H1 (cell line): ENCODE data around the gene GID8. TPM values are rescaled to one million over a fixed set of nuclear protein-coding genes. Genes with fewer than 3 reads are reported as not detected.

Experiments
- CTCF ChIA-PET: fragments of 300-600 bp; sonication (Branson Sonifier 250); formaldehyde crosslinking; loops from one replicate; lab custom pipeline; 2021; ENCODE audit not compliant: partially characterized antibody; lab: Charles Lee
- POLR2A ChIA-PET: fragments of 300-600 bp; sonication (Branson Sonifier 250); formaldehyde crosslinking; loops from one replicate; lab custom pipeline; 2021; ENCODE audit warnings: inconsistent platforms; ENCODE audit not compliant: partially characterized antibody; lab: Charles Lee
- DNase-seq, 2 experiments: peaks; one replicate each; pipeline versions ENCODE4 v3.0.0 to v3.0.0-alpha.2; 2010 to 2022; ENCODE audit warnings: low spot score in 2 of 2, low read depth in 1 of 2, mixed read lengths in 1 of 2
- FAIRE-seq: peaks from 2 replicates; lab custom pipeline; 2011; peaks lifted over from hg19 to GRCh38; lab: Jason Lieb, UNC
- H2AFZ ChIP-seq: 2 replicates; pipeline ENCODE4 v1.8.1; 2012; ENCODE audit warnings: low read length, inconsistent platforms
- H2AK5ac ChIP-seq: 2 replicates; pipeline ENCODE4 v1.6.1; 2013; ENCODE audit warnings: low read depth, low read length
- H2BK120ac ChIP-seq: replicated peaks from 2 replicates; pipeline ENCODE3; 2013; ENCODE audit warnings: low read depth, low read length, inconsistent platforms
- H2BK12ac ChIP-seq: 2 replicates; pipeline ENCODE4 v1.6.1; 2013; ENCODE audit warnings: low read depth, low read length
- H2BK15ac ChIP-seq: 2 replicates; pipeline ENCODE4 v1.6.1; 2013; ENCODE audit warnings: low read length
- H2BK20ac ChIP-seq: 2 replicates; pipeline ENCODE4 v1.6.1; 2013; ENCODE audit warnings: low read length
- H2BK5ac ChIP-seq: 2 replicates; pipeline ENCODE4 v1.6.1; 2013; ENCODE audit warnings: low read depth, low read length
- H3K14ac ChIP-seq: 2 replicates; pipeline ENCODE4 v1.6.1; 2013; ENCODE audit warnings: inconsistent platforms; ENCODE audit not compliant: insufficient read length
- H3K18ac ChIP-seq: 2 replicates; pipeline ENCODE4 v1.6.1; 2013; ENCODE audit warnings: low read length; ENCODE audit errors: extremely low read depth
- H3K23ac ChIP-seq: 2 replicates; pipeline ENCODE4 v1.6.1; 2013; ENCODE audit warnings: inconsistent platforms; ENCODE audit not compliant: insufficient read length
- H3K23me2 ChIP-seq: 2 replicates; pipeline ENCODE4 v1.6.1; 2013; ENCODE audit warnings: low read depth, low read length
- H3K27ac ChIP-seq: 2 replicates; pipeline ENCODE4 v1.6.1; 2011; ENCODE audit warnings: low read depth, low read length, inconsistent platforms
- H3K27me3 ChIP-seq, 4 experiments: replicated peaks in 1 of 4; 1 replicate in 1 of 4; 2 replicates in 3 of 4; pipeline versions ENCODE4 v1.6.1 to v1.8.1; 2011 to 2013; ENCODE audit warnings: low read length in 3 of 4, mild to moderate bottlenecking in 3 of 4, inconsistent platforms in 2 of 4, mixed read lengths in 2 of 4, moderate library complexity in 1 of 4; ENCODE audit not compliant: control insufficient read depth in 3 of 4, insufficient read depth in 3 of 4; ENCODE audit errors: extremely low read depth in 1 of 4
- H3K36me3 ChIP-seq, 4 experiments: 2 replicates each; pipeline versions ENCODE4 v1.6.1 to v1.8.1; 2011 to 2013; ENCODE audit warnings: mild to moderate bottlenecking in 4 of 4, low read length in 3 of 4, moderate library complexity in 2 of 4, control low read depth in 1 of 4, inconsistent platforms in 1 of 4; ENCODE audit not compliant: insufficient read depth in 4 of 4, control insufficient read depth in 2 of 4
- H3K4ac ChIP-seq: replicated peaks from 2 replicates; pipeline ENCODE3; 2013; ENCODE audit warnings: low read length, low read depth, mixed read lengths, inconsistent platforms; ENCODE audit not compliant: insufficient read length
- H3K4me1 ChIP-seq, 4 experiments: replicated peaks in 1 of 4; 1 replicate in 1 of 4; 2 replicates in 3 of 4; pipeline versions ENCODE4 v1.6.1 to v1.8.1; 2011 to 2013; ENCODE audit warnings: low read length in 3 of 4, inconsistent platforms in 2 of 4, mixed read lengths in 1 of 4; ENCODE audit not compliant: insufficient read depth in 4 of 4, control insufficient read depth in 3 of 4
- H3K4me2 ChIP-seq, 2 experiments: 2 replicates each; pipeline versions ENCODE4 v1.6.1 to v1.8.1; 2011 to 2013; ENCODE audit warnings: low read depth in 2 of 2, low read length in 2 of 2, control low read depth in 1 of 2, inconsistent platforms in 1 of 2, mild to moderate bottlenecking in 1 of 2; ENCODE audit not compliant: insufficient read depth in 1 of 2
- H3K4me3 ChIP-seq, 4 experiments: fragments of 200-600, 300-600 bp in 1 of 4; sonication (generic), shearing (Covaris generic), sonication (Bioruptor Twin) in 1 of 4; 2 replicates each; pipeline versions ENCODE4 v1.5.1 to v1.8.1; 2011 to 2016; ENCODE audit warnings: low read length in 4 of 4, low read depth in 3 of 4, control low read depth in 2 of 4, inconsistent platforms in 2 of 4, mild to moderate bottlenecking in 2 of 4, mixed read lengths in 1 of 4, moderate library complexity in 1 of 4; ENCODE audit not compliant: insufficient read depth in 2 of 4; ENCODE audit errors: extremely low read depth in 1 of 4
- H3K56ac ChIP-seq: replicated peaks from 2 replicates; pipeline ENCODE3; 2013; ENCODE audit warnings: low read depth, mild to moderate bottlenecking, mixed read lengths, low read length, inconsistent platforms; ENCODE audit not compliant: insufficient read length
- H3K79me1 ChIP-seq: 2 replicates; pipeline ENCODE4 v1.6.1; 2013; ENCODE audit warnings: low read depth, low read length, control low read depth
- H3K79me2 ChIP-seq, 2 experiments: 2 replicates each; pipeline versions ENCODE4 v1.6.1 to v1.8.1; 2012 to 2013; ENCODE audit warnings: low read length in 2 of 2, mild to moderate bottlenecking in 2 of 2, inconsistent platforms in 1 of 2; ENCODE audit not compliant: insufficient read depth in 2 of 2, control insufficient read depth in 1 of 2
- H3K9ac ChIP-seq, 4 experiments: replicated peaks in 1 of 4; 1 replicate in 1 of 4; 2 replicates in 3 of 4; pipeline versions ENCODE4 v1.6.1 to v1.8.1; 2011 to 2013; ENCODE audit warnings: low read depth in 3 of 4, low read length in 3 of 4, control low read depth in 2 of 4, mild to moderate bottlenecking in 2 of 4, moderate library complexity in 2 of 4, inconsistent platforms in 1 of 4; ENCODE audit errors: extremely low read depth in 1 of 4
- H3K9me3 ChIP-seq, 2 experiments: 2 replicates each; pipeline versions ENCODE4 v1.6.1 to v1.8.1; 2012 to 2013; ENCODE audit warnings: mild to moderate bottlenecking in 2 of 2, moderate library complexity in 2 of 2, control low read depth in 1 of 2, inconsistent platforms in 1 of 2, low read depth in 1 of 2, low read length in 1 of 2, mixed read lengths in 1 of 2; ENCODE audit not compliant: insufficient read depth in 2 of 2
- H4K20me1 ChIP-seq, 2 experiments: replicated peaks in 1 of 2; 2 replicates each; pipeline versions ENCODE3 to v1.8.1; 2011 to 2013; ENCODE audit warnings: inconsistent platforms in 2 of 2, low read length in 2 of 2, mild to moderate bottlenecking in 1 of 2; ENCODE audit not compliant: insufficient read depth in 2 of 2, control insufficient read depth in 1 of 2
- H4K5ac ChIP-seq: 2 replicates; pipeline ENCODE4 v1.6.1; 2013; ENCODE audit warnings: low read length, low read depth, mixed read lengths, inconsistent platforms; ENCODE audit not compliant: insufficient read length
- H4K8ac ChIP-seq: 2 replicates; pipeline ENCODE4 v1.8.0; 2013; ENCODE audit warnings: mild to moderate bottlenecking, moderate library complexity, low read length, inconsistent platforms; ENCODE audit not compliant: insufficient read depth; ENCODE audit errors: extremely low read depth
- H4K91ac ChIP-seq: replicated peaks from 2 replicates; pipeline ENCODE3; 2013; ENCODE audit warnings: low read length, mixed read lengths, inconsistent platforms; ENCODE audit not compliant: insufficient read length
- CBX8 ChIP-seq: fragments of 300-800, 300-1000 bp; sonication (generic); IDR thresholded peaks from 2 replicates; pipeline ENCODE4 v1.7.1; 2016; ENCODE audit warnings: low read depth, low read length, borderline replicate concordance
- CEBPB ChIP-seq: IDR thresholded peaks from 2 replicates; pipeline ENCODE4 v1.6.1; 2012; ENCODE audit warnings: low read depth, low read length
- CREB1 ChIP-seq: IDR thresholded peaks from 2 replicates; pipeline ENCODE4 v1.6.1; 2012; ENCODE audit warnings: inconsistent platforms
- RAD21 ChIP-seq, 2 experiments: IDR thresholded peaks in 1 of 2; conservative IDR thresholded peaks in 1 of 2; 2 replicates each; pipeline ENCODE4 v1.6.1; 2011; ENCODE audit warnings: low read depth in 2 of 2, low read length in 2 of 2, improper control_type of control experiment in 1 of 2, inconsistent platforms in 1 of 2, mild to moderate bottlenecking in 1 of 2, moderate library complexity in 1 of 2
- WGBS, 2 experiments: shearing (Covaris generic) in 1 of 2; methylation state at CpG; one replicate each; pipeline versions ENCODE4 v1.1.6 to v1.1.7; 2013 to 2015; ENCODE audit warnings: low lambda C conversion rate in 2 of 2, mixed read lengths in 2 of 2, inconsistent platforms in 1 of 2, low coverage in 1 of 2, missing lambda C conversion rate in 1 of 2; ENCODE audit not compliant: insufficient replicate concordance in 2 of 2, insufficient coverage in 1 of 2, insufficient read length in 1 of 2; ENCODE audit errors: extremely low coverage in 1 of 2, missing lambda C conversion rate in 1 of 2; 5-methylcytosine and 5-hydroxymethylcytosine counted together
- polyA plus RNA-seq, 7 experiments: library from polyadenylated mRNA; depleted of rRNA in 3 of 7; stranded (reverse) in 5 of 7; unstranded in 2 of 7; fragments of >200 nt in 5 of 7; fragments of 200-250 nt in 2 of 7; gene quantifications; 1 replicate in 5 of 7; 2 replicates in 1 of 7; 4 replicates in 1 of 7; pipeline versions ENCODE4 v1.2.1 to v1.2.3, GENCODE V29; 2011 to 2013; ENCODE audit warnings: missing spikeins in 2 of 7, mixed read lengths in 2 of 7
- total RNA-seq: library from RNA; stranded (reverse); fragmentation: NEBNext Ultra II Directional; extraction: Animal tissue kit (Norgen Biotek cat#: 25700); gene quantifications from 2 replicates; pipeline ENCODE4 v1.2.1, GENCODE V29; 2021
- TF ChIP-seq, protein P1 (sequence below), 3 experiments: IDR thresholded peaks; 1 replicate in 2 of 3; 2 replicates in 1 of 3; pipeline versions ENCODE4 v1.5.1 to v1.6.1; 2011; ENCODE audit warnings: low read length in 3 of 3, mild to moderate bottlenecking in 3 of 3, inconsistent platforms in 2 of 3, low read depth in 1 of 3, moderate library complexity in 1 of 3; ENCODE audit not compliant: insufficient read depth in 1 of 3; ENCODE audit errors: control extremely low read depth in 1 of 3
- TF ChIP-seq, protein P2 (sequence below): IDR thresholded peaks from 2 replicates; pipeline ENCODE4 v1.6.1; 2012; ENCODE audit warnings: low read length, inconsistent platforms

Gene GID8
- total and polyA plus RNA-seq, 2 of the 8 experiments (the other 6 are each of a cell fraction or from before 2014, with no cell fraction given) = 39.7 to 72.9 TPM

DNA sequence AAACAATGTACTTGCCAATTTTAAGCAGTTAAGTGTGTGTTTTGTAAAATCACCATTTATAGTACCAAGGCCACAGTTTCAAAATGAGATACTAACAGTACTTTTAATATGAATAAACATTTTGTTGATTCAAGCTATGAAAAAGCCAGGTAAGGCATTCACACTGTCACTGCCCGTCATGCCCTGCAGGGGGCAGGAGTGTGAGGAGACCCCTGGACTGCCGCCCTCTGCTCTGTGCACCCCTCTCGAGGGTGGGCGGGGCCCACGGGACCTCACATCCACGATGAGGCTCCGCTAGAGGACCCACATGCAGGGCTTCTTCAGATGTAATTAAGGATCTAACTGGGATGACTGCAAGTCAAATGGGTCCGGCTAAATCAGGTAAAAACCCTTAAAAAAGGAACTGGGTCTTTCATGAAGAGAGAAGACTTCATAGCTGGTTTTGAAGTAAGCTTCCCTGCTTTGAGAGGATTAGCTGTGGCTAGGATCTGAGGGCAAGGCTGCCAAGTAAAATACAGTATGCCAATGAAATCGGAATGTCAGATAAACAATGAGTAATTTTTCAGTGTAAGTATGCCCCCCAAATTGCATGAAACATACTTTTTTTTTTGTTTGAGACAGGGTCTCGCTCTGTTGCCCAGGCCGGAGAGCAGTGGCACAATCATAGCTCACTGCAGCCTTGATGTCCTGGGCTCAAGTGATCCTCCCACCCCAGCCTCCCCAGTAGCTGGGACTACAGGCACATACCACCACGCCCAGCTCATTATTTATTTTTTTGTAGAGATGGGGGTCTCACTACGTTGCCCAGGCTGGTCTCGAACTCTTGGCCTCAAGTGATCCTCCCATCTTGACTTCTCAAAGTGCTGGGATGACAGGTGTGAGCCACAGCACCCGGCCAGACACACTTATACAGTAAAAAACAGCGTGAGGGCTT, 30.3 kb upstream of the GID8 start:
- FAIRE-seq = no peak
- Histone ChIP-seq H4K8ac (0 out of 2 replicates have a peak overlapping the region, but pooled peaks have one; percentile 3), H3K56ac (no peak overlapping the region), H2BK12ac (no peak overlapping the region), H2BK20ac (no peak overlapping the region), H3K23ac (no peak overlapping the region), H3K14ac (no peak overlapping the region), H3K79me2 (peaks cover 0 to 51% of the 10 kb centered on the region in 2 experiments), H2BK5ac (no peak overlapping the region), H3K23me2 (no peaks in the 10 kb centered on the region), H3K4me2 (no peak overlapping the region), H3K9ac (no peak overlapping the region), H3K27ac (no peak overlapping the region), H3K27me3 (no peaks in the 10 kb centered on the region), H3K79me1 (peaks cover 29% of the 10 kb centered on the region), H3K4me3 (no peak overlapping the region), H2AFZ (no peak overlapping the region), H3K36me3 (peaks cover 52 to 92% (median 84%) of the 10 kb centered on the region in 4 experiments), H3K4ac (no peak overlapping the region), H2BK15ac (no peak overlapping the region), H3K9me3 (no peaks in the 10 kb centered on the region), H3K18ac (no peak overlapping the region), H2AK5ac (no peak overlapping the region), H4K5ac (no peak overlapping the region), H4K20me1 (peaks cover 25 to 46% of the 10 kb centered on the region in 2 experiments), H3K4me1 (no peaks in the 10 kb centered on the region; a peak in 2 of 7 replicates), H2BK120ac (no peak overlapping the region), H4K91ac (no peak overlapping the region)
- ChIA-PET CTCF (interaction anchor here (0.7 to 5.7 kb wide), 30 partner anchors 8 to 390 kb away, joined by 3 to 58 read pairs (median 4); no protein-coding TSS in a partner anchor), POLR2A (interaction anchor here (0.6 to 13.6 kb wide), 14 partner anchors 9 to 1066 kb away, joined by 3 to 156 read pairs (median 4); partner anchors contain the start of genes DIDO1 and GID8)
- 85% methylated on average over 16 of the region's 16 CpGs; no CpG with 5 or more reads in 1 of the 2 experiments for WGBS, 2 experiments
- DNase-seq = no peak
- TF ChIP-seq, protein P1, sequence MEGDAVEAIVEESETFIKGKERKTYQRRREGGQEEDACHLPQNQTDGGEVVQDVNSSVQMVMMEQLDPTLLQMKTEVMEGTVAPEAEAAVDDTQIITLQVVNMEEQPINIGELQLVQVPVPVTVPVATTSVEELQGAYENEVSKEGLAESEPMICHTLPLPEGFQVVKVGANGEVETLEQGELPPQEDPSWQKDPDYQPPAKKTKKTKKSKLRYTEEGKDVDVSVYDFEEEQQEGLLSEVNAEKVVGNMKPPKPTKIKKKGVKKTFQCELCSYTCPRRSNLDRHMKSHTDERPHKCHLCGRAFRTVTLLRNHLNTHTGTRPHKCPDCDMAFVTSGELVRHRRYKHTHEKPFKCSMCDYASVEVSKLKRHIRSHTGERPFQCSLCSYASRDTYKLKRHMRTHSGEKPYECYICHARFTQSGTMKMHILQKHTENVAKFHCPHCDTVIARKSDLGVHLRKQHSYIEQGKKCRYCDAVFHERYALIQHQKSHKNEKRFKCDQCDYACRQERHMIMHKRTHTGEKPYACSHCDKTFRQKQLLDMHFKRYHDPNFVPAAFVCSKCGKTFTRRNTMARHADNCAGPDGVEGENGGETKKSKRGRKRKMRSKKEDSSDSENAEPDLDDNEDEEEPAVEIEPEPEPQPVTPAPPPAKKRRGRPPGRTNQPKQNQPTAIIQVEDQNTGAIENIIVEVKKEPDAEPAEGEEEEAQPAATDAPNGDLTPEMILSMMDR (IDR thresholded peaks at IDR 0.05; ENCODE audit: control extremely low read depth in 1 of 3, insufficient read depth in 1 of 3, low read depth in 1 of 3, low read length in 3 of 3) = peak; percentile 42 to 81 (median 73); a peak in 3 of 4 replicates
- TF ChIP-seq CREB1 = peak; percentile 32; the same call in 1 of the 2 replicates
- TF ChIP-seq, protein P2, sequence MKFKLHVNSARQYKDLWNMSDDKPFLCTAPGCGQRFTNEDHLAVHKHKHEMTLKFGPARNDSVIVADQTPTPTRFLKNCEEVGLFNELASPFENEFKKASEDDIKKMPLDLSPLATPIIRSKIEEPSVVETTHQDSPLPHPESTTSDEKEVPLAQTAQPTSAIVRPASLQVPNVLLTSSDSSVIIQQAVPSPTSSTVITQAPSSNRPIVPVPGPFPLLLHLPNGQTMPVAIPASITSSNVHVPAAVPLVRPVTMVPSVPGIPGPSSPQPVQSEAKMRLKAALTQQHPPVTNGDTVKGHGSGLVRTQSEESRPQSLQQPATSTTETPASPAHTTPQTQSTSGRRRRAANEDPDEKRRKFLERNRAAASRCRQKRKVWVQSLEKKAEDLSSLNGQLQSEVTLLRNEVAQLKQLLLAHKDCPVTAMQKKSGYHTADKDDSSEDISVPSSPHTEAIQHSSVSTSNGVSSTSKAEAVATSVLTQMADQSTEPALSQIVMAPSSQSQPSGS = no peak
- peak; percentile 47 to 52 for TF ChIP-seq RAD21 (IDR thresholded peaks at IDR 0.05 in 1 of 2, conservative IDR thresholded peaks at IDR 0.05 in 1 of 2; ENCODE audit: low read depth in 2 of 2, low read length in 2 of 2)
- no peak for TF ChIP-seq CBX8
- no peak for TF ChIP-seq CEBPB
